Rectal smooth muscle tissue (tissue), 1 donor: Measurements from ENCODE around the gene LCN6.
"Not testable (repeated sequence)": the region's sequence is repeated elsewhere in the genome, so short reads cannot be mapped to it uniquely, and the experiment has no call there.

Source experiments
- H3K27ac ChIP-seq: one replicate; pipeline ENCODE4 v1.7.0; 2013; ENCODE audit warnings: low read depth, low read length, inconsistent platforms
- H3K27me3 ChIP-seq: one replicate; pipeline ENCODE4 v1.7.0; 2013; ENCODE audit warnings: low read length; ENCODE audit not compliant: control insufficient read depth, insufficient read depth
- H3K36me3 ChIP-seq: one replicate; pipeline ENCODE4 v1.7.0; 2013; ENCODE audit warnings: low read length; ENCODE audit not compliant: control insufficient read depth, insufficient read depth
- H3K4me1 ChIP-seq: one replicate; pipeline ENCODE4 v1.7.0; 2013; ENCODE audit warnings: low read length; ENCODE audit not compliant: control insufficient read depth, insufficient read depth
- H3K4me3 ChIP-seq: one replicate; pipeline ENCODE4 v1.7.0; 2013; ENCODE audit warnings: low read length
- H3K9ac ChIP-seq: one replicate; pipeline ENCODE4 v1.7.0; 2013; ENCODE audit warnings: low read length

Gene LCN6

GRCh38 chr9:136712690-136713544, 35.4 kb downstream of the LCN6 start:
- Histone ChIP-seq H3K4me1 (no peaks in the 10 kb centered on the region), H3K27ac (peak overlapping the region; percentile 56), H3K36me3 (no peaks in the 10 kb centered on the region), H3K9ac (no peak overlapping the region), H3K4me3 (peak overlapping the region; percentile 46), H3K27me3 (peaks cover 14% of the 10 kb centered on the region)

GRCh38 chr9:136711751-136712689, 36.3 kb downstream of the LCN6 start, which contains the start of gene DIPK1B:
Gene DIPK1B, plus strand, starts transcription at chr9:136712572. Its CDS starts 94 bp downstream, at chr9:136712666.
- Histone ChIP-seq H3K27me3 (peaks cover 14% of the 10 kb centered on the region), H3K4me3 (peak within 1 kb of the TSS; percentile 46), H3K36me3 (no peaks in the 10 kb centered on the region), H3K9ac (no peak within 1 kb of the TSS), H3K27ac (peak within 1 kb of the TSS; percentile 56), H3K4me1 (no peaks in the 10 kb centered on the region)

- not testable (repeated sequence) for H3K27ac ChIP-seq, H3K36me3 ChIP-seq, H3K9ac ChIP-seq, H3K4me1 ChIP-seq, H3K4me3 ChIP-seq
- H3K27me3 ChIP-seq: peaks cover 14% of the 10 kb centered on the region
Measured at GRCh38 chr9:136711219-136711648, 37.1 kb downstream of the LCN6 start.

- Histone ChIP-seq H3K27me3 (peaks cover 14% of the 10 kb centered on the region), H3K4me3 (no peak overlapping the region), H3K27ac (no peak overlapping the region), H3K9ac (no peak overlapping the region), H3K4me1 (no peaks in the 10 kb centered on the region), H3K36me3 (no peaks in the 10 kb centered on the region)
Measured at GRCh38 chr9:136710543-136710942, 37.8 kb downstream of the LCN6 start.

GRCh38 chr9:136709454-136710109, 38.7 kb downstream of the LCN6 start:
- Histone ChIP-seq H3K27ac (no peak overlapping the region), H3K4me1 (no peaks in the 10 kb centered on the region), H3K27me3 (peaks cover 11% of the 10 kb centered on the region), H3K36me3 (no peaks in the 10 kb centered on the region), H3K9ac (no peak overlapping the region), H3K4me3 (no peak overlapping the region)

GRCh38 chr9:136707849-136708517, 40.3 kb downstream of the LCN6 start:
- Histone ChIP-seq H3K4me3 (no peak overlapping the region), H3K4me1 (no peaks in the 10 kb centered on the region), H3K36me3 (no peaks in the 10 kb centered on the region), H3K27me3 (peaks cover under 1% of the 10 kb centered on the region), H3K9ac (no peak overlapping the region), H3K27ac (no peak overlapping the region)

GRCh38 chr9:136707011-136707410, 41.3 kb downstream of the LCN6 start:
- Histone ChIP-seq H3K9ac (no peak overlapping the region), H3K27ac (no peak overlapping the region), H3K36me3 (no peaks in the 10 kb centered on the region), H3K27me3 (no peaks in the 10 kb centered on the region), H3K4me1 (no peaks in the 10 kb centered on the region), H3K4me3 (no peak overlapping the region)

GRCh38 chr9:136705564-136705963, 42.8 kb downstream of the LCN6 start:
- H3K27ac ChIP-seq: no peak overlapping the region
- H3K4me3 ChIP-seq: no peak overlapping the region
- H3K36me3 ChIP-seq: no peaks in the 10 kb centered on the region
- H3K4me1 ChIP-seq: no peaks in the 10 kb centered on the region
- no peak overlapping the region for H3K9ac ChIP-seq
- peaks cover 4% of the 10 kb centered on the region for H3K27me3 ChIP-seq

- not testable (repeated sequence) for H3K27ac ChIP-seq
Measured at GRCh38 chr9:136704741-136705140, 43.6 kb downstream of the LCN6 start.

GRCh38 chr9:136703276-136703860, 45.0 kb downstream of the LCN6 start:
- Histone ChIP-seq H3K36me3 (no peaks in the 10 kb centered on the region), H3K4me3 (no peak overlapping the region), H3K9ac (no peak overlapping the region), H3K4me1 (no peaks in the 10 kb centered on the region), H3K27ac (no peak overlapping the region), H3K27me3 (peaks cover 4% of the 10 kb centered on the region)

More at GRCh38 chr9:136704741-136705140, 43.6 kb downstream of the LCN6 start:
- not testable (repeated sequence) for H3K9ac ChIP-seq, H3K4me3 ChIP-seq, H3K36me3 ChIP-seq, H3K4me1 ChIP-seq, H3K27me3 ChIP-seq

- no peaks in the 10 kb centered on the region for H3K36me3 ChIP-seq
- no peak overlapping the region for H3K4me3 ChIP-seq
- peaks cover 4% of the 10 kb centered on the region for H3K27me3 ChIP-seq
- H3K9ac ChIP-seq: no peak overlapping the region
- no peak overlapping the region for H3K27ac ChIP-seq
- no peaks in the 10 kb centered on the region for H3K4me1 ChIP-seq
Measured at GRCh38 chr9:136701668-136702053, 46.7 kb downstream of the LCN6 start.
